GM12878 (cell line): Measurements from ENCODE around the gene MPP1. TPM values are rescaled to one million over a fixed set of nuclear protein-coding genes. Genes with fewer than 3 reads are reported as not detected.

Experiments
- CEBPB ChIP-seq, 2 experiments: fragments of 150-350 bp in 1 of 2; IDR thresholded peaks; 2 replicates each; pipeline ENCODE4 v1.6.1; 2012 to 2014; ENCODE audit warnings: low read depth in 2 of 2, low read length in 2 of 2, borderline replicate concordance in 1 of 2, inconsistent platforms in 1 of 2
- CTCF ChIP-seq, 3 experiments: IDR thresholded peaks in 2 of 3; conservative IDR thresholded peaks in 1 of 3; 2 replicates each; pipeline ENCODE4 v1.5.1; 2011; ENCODE audit warnings: low read depth in 3 of 3, low read length in 3 of 3, mild to moderate bottlenecking in 3 of 3, control low read depth in 2 of 3, moderate library complexity in 2 of 3, inconsistent platforms in 1 of 3, mixed read lengths in 1 of 3; ENCODE audit not compliant: control insufficient read depth in 2 of 3, insufficient read depth in 1 of 3; ENCODE audit errors: extremely low read depth in 1 of 3
- CUX1 ChIP-seq: IDR thresholded peaks from 2 replicates; pipeline ENCODE4 v1.6.1; 2012; ENCODE audit warnings: improper control_type of control experiment, low read depth, low read length; ENCODE audit not compliant: insufficient replicate concordance
- EED ChIP-seq: sonication (generic); IDR thresholded peaks from 2 replicates; pipeline ENCODE4 v1.6.1; 2016; ENCODE audit warnings: antibody characterized with exemption, low read depth
- EGR1 ChIP-seq, 2 experiments: IDR thresholded peaks; 1 replicate in 1 of 2; 2 replicates in 1 of 2; pipeline ENCODE4 v1.6.1; 2011 to 2012; ENCODE audit warnings: low read depth in 2 of 2, low read length in 2 of 2, borderline replicate concordance in 1 of 2, mild to moderate bottlenecking in 1 of 2, moderate library complexity in 1 of 2
- HDGF ChIP-seq: fragments of 450-650 bp; IDR thresholded peaks from 2 replicates; pipeline ENCODE4 v1.6.1; 2016; ENCODE audit warnings: antibody characterized with exemption
- IRF3 ChIP-seq: fragments of 450-650 bp; IDR thresholded peaks from 2 replicates; pipeline ENCODE4 v1.6.1; 2014; ENCODE audit warnings: mild to moderate bottlenecking
- NFIC ChIP-seq: IDR thresholded peaks from 2 replicates; pipeline ENCODE4 v1.6.1; 2012; ENCODE audit warnings: low read depth, mild to moderate bottlenecking, inconsistent platforms, low read length, moderate library complexity
- NKRF ChIP-seq: fragments of 450-650 bp; conservative IDR thresholded peaks from 2 replicates; pipeline ENCODE4 v1.6.1; 2017; ENCODE audit warnings: mild to moderate bottlenecking, moderate library complexity
- NRF1 ChIP-seq: conservative IDR thresholded peaks from 2 replicates; pipeline ENCODE4 v1.6.1; 2011; ENCODE audit warnings: mild to moderate bottlenecking, low read depth, low read length, improper control_type of control experiment
- PAX5 ChIP-seq: IDR thresholded peaks from 2 replicates; pipeline ENCODE4 v1.6.1; 2011; ENCODE audit warnings: low read depth, low read length, borderline replicate concordance
- PKNOX1 ChIP-seq: fragments of 450-650 bp; IDR thresholded peaks from 2 replicates; pipeline ENCODE4 v1.6.1; 2016; ENCODE audit warnings: mild to moderate bottlenecking
- RUNX3 ChIP-seq: IDR thresholded peaks from 2 replicates; pipeline ENCODE4 v1.6.1; 2012; ENCODE audit warnings: low read length, inconsistent platforms
- SIX5 ChIP-seq: IDR thresholded peaks from 2 replicates; pipeline ENCODE4 v1.6.1; 2011; ENCODE audit warnings: mild to moderate bottlenecking, low read depth, low read length, moderate library complexity; ENCODE audit not compliant: severe bottlenecking
- SREBF2 ChIP-seq: IDR thresholded peaks from 2 replicates; pipeline ENCODE4 v1.6.1; 2012; ENCODE audit warnings: mild to moderate bottlenecking, low read length
- TCF12 ChIP-seq: IDR thresholded peaks from 2 replicates; pipeline ENCODE4 v1.6.1; 2011; ENCODE audit warnings: low read depth, mild to moderate bottlenecking, low read length
- TCF3 ChIP-seq: IDR thresholded peaks from 2 replicates; pipeline ENCODE4 v1.6.1; 2012; ENCODE audit warnings: low read depth, mild to moderate bottlenecking, low read length, borderline replicate concordance; ENCODE audit not compliant: insufficient read depth
- polyA plus RNA-seq, 11 experiments: library from polyadenylated mRNA; depleted of rRNA in 4 of 11; unstranded in 6 of 11; stranded (reverse) in 5 of 11; fragments of >200 nt; fragmentation: Nextera tagmentation in 4 of 11; fragmentation: Illumina TruSeq in 1 of 11; extraction: Ambion mirVana in 4 of 11; extraction: Trizol in 1 of 11; gene quantifications; 1 replicate in 1 of 11; 2 replicates in 10 of 11; pipeline versions ENCODE4 v1.2.1 to v1.2.3, GENCODE V29; 2011 to 2016; ENCODE audit warnings: inconsistent platforms in 2 of 11, missing spikeins in 2 of 11, low read depth in 1 of 11
- total RNA-seq, 4 experiments: library from RNA; depleted of rRNA in 3 of 4; stranded (reverse); fragments of >200 nt in 3 of 4; fragmentation: Illumina TruSeq in 1 of 4; extraction: Trizol in 1 of 4; gene quantifications; 2 replicates each; pipeline versions ENCODE4 v1.2.1 to v1.2.3, GENCODE V29; 2013 to 2021

MPP1 gene
- total and polyA plus RNA-seq, 10 of the 15 experiments (the other 5 are each of a cell fraction or from before 2014, with no cell fraction given): 1.9 to 20.1 (median 14.8) TPM

GRCh38 chrX:154762537-154763296 is 42.6 kb downstream of the MPP1 start, which contains the start of gene DKC1 (continued):
- TF ChIP-seq CUX1 (no peak), TCF12 (0 out of 2 replicates have a peak, but pooled peaks have one; percentile 21), NRF1 (peak; percentile 63), SIX5 (no peak), TCF3 (no peak), PKNOX1 (peak; percentile 19; the same call in 1 of the 2 replicates), IRF3 (no peak), CEBPB (IDR thresholded peaks at IDR 0.05; ENCODE audit: borderline replicate concordance in 1 of 2, low read depth in 2 of 2, low read length in 2 of 2) (peak in 1 of 2 experiments; percentile 82; a peak in 1 of 4 replicates), SREBF2 (no peak), RUNX3 (peak; percentile 62), HDGF (0 out of 2 replicates have a peak, but pooled peaks have one; percentile 19), NFIC (no peak), NKRF (0 out of 2 replicates have a peak, but pooled peaks have one; percentile 24), EGR1 (IDR thresholded peaks at IDR 0.05; ENCODE audit: borderline replicate concordance in 1 of 2, low read depth in 2 of 2, low read length in 2 of 2) (peak in 1 of 2 experiments; percentile 40; a peak in 1 of 3 replicates), CTCF (IDR thresholded peaks at IDR 0.05 in 2 of 3, conservative IDR thresholded peaks at IDR 0.05 in 1 of 3; ENCODE audit: control insufficient read depth in 2 of 3, extremely low read depth in 1 of 3, insufficient read depth in 1 of 3, low read depth in 3 of 3, low read length in 3 of 3) (peak in 2 of 3 experiments; percentile 5 to 7; a peak in 1 of 6 replicates), EED (no peak), PAX5 (no peak)
